GM19455 (cell line): ENCODE results near the gene PYM1.
"Not testable (repeated sequence)": the region's sequence is repeated elsewhere in the genome, so short reads cannot be mapped to it uniquely, and the experiment has no call there.

ENCODE experiments used
- ATAC-seq: cut with Tn5 transposase; IDR thresholded peaks from one replicate; pipeline ENCODE4 v1.9.1; 2021; ENCODE audit not compliant: unreplicated experiment

Gene PYM1

DNA sequence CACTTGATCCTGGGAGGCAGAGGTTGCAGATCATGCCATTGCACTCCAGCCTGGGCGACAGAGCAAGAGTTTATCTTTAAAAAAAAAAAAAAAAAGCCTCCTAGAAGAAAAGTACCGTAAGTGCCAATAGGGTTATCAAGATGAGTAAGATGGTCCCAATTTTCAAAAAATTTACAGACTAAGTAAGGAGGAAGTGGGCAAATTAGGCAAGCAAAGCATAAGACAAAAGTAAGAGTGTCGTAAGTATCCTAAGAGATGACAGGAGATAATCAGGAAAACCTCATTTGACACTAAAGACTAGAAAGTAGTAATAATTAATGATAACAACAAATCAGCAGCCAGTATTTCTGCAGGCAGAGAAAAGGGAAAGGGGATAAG is 12.2 kb downstream of the PYM1 start:
- no peak for ATAC-seq

DNA sequence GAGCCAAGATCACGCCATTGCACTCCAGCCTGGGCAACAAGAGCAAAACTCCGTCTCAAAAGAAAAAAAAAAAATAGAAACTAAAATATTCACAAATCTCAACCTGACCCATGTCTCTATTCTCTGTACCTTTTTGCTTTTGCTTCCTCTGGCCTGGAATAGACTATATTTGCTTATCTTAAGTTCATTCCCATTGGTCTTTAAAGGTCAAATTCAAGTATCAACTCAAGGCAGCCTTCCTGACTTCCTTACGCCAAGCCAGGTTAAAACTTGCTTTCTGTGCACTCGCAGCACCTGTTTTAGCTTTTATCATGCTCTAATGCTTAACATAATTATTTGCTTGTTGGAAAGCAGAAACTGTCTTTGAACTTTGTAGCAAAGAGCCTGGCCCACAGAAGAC is 14.8 kb downstream of the PYM1 start:
- ATAC-seq: no peak

DNA sequence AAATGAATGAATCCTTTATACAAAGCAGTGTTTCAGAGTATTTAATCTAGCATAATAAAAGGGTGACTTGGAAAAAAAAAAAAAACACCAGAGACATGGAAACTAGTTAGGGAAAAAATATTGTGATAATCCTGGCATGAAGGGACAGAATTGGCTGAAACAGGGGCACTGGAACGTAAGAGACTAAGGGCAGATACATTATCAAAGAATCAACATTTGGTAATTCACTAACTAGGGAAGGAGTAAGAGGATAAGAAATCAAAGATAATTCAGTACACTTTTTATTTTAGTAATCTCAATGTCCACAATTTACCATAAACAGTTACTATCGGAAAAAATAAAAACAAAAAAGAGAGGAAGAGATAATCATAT is 18.2 kb downstream of the PYM1 start:
- ATAC-seq: no peak

DNA sequence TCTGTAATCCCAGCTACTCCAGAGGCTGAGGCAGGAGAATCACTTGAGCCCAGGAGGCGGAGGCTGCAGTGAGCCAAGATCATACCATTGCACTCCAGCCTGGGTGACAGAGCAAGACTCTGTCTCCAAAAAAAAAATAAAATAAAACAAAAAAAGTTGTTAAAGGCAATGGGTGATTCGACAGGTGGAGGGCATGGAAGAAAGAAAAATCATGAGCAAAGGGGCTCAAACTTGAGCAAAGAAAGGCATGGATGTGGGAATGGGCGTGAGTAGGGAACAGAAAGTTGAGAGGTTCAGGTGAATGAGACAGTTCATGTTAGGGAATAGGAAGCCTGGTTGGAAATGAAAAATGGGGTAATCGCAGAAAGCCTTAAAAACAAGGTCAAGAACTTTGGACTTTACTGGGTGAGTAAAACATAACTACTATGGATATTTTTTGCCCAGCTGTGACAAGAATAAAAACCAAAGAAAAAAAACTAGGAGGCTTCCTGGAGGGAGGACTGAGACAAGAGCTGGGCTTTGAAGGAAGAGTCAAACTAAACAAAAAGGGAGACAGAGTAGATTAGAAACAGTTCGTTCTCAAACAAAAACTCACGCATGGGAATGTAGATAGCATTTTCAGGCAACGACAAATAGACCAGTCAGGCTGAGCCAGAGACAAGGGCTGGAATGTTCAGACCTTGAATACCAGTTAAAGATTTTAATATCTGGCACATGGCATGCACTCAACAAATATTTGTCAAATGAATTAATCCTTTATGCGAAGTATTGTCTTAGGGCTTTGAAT is 18.8 kb downstream of the PYM1 start:
- no peak for ATAC-seq

DNA sequence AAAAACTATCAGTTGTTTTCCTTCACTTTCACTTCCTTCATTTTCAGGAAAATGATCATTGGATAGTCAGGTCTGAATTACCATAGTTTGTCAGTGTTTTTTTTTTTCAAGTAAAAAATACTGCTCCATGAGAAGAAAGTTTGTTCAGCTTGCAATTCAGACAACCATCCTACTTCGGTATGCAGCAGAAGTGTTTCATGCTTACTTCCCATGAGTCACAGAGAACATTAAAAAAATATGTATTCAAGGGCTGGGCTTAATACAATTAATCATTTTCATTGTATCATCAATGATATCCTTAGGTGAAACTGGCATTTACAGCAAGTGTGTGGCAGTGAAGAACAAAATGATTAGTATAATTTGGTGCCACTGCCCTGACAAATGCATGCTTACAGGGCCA is 21.6 kb downstream of the PYM1 start:
- no peak for ATAC-seq

DNA sequence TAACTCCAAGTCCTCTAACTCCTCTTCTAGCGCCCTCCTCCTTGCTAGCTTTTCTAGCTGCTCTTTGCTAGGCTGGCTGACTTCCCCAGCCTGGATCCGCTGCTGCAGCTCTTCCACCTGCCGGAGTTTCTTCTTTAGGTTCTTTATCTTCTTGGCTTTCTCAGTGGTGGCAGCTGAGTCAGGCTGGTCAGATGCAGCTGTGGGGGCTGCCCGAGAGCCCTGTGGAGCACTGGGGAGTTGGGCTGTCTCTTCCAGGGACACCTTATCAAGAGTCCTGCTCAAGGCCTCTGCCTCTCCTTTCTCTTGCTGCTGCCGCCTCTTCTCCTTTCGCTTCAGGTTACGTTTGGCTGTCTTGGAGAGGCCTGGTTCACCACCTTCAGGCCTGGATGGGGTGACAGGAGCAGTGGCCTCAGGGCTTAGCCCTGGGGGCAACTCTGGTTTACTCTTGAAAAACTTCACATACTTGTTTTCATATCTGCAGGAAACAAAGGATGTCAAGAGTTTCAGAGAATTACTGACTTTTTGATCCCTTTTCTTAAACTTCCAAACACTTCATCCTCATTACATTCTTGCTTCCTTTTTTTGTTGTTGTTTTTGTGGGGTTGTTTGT is 25.7 kb downstream of the PYM1 start:
- ATAC-seq: no peak

DNA sequence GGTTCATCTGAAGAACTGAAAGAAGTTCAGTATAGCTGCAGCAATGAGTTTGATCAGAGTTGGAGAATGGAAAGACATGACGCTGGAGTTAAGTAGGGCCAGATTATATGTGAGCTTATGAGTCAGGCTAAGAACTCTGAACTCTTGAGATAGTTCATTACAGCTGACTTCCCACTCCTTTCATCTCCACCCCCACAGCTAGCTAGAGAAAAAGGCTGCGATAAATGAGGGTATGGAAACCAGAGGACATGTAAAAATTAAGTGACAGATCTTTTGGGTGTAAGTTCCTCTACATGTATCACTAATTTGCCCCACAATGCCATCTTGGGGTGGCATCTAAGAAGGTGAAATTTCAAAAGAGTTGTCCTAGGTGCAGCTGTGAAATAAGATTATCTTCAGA is 28.6 kb downstream of the PYM1 start:
- ATAC-seq: no peak

DNA sequence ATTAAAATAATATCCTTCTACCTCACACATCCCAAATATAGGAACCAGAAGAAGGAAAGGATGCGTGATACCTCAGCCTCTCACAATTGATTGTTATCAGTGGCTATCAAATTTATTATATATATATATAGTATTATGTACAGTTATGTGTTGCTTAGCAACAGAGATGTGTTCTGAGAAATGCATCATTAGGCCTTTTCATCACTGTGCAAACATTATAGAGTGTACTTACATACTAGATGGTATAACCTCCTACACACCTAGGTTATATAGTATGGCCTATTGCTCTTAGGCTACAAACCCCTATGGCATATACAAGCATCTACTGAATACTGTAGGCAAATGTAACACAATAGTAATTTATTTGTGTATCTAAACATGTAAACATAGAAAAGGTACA is 34.0 kb downstream of the PYM1 start:
- no peak for ATAC-seq

DNA sequence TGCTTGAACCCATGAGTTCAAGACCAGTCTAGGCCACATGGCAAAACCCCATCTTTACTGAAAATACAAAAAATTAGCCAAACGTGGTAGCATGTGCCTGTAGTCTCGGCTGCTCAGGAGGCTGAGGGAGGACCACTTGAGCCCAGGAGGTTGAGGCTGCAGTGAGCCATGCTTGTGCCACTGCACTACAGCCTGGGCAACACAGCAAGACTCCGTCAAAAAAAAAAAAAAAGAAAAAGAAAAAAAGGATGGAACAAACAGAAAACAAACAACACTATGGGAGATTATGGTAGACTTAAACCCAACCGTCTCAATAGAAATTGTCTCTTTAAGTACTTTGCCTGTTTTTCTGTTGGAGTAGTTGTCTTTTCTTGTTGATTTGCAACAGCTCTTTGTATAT is 36.4 kb downstream of the PYM1 start:
- ATAC-seq: no peak

DNA sequence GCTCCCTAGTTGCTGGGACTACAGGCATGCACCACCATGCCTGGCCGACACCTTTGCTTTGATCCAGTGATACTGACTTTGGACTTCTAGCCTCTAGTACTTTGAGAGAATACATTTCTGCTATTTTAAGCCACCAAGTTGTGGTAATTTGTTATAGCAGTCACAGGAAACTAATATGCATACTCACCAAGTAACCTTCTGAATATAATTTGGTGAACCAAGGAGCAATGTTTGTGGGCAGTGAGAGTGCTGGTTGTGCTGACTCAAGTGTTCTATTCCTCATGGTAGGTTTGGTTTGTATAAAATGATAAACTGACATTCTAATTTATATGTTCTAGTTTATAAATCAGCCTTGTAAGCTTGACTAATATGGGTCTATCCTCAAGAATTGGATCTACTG is 42.6 kb downstream of the PYM1 start:
- no peak for ATAC-seq

DNA sequence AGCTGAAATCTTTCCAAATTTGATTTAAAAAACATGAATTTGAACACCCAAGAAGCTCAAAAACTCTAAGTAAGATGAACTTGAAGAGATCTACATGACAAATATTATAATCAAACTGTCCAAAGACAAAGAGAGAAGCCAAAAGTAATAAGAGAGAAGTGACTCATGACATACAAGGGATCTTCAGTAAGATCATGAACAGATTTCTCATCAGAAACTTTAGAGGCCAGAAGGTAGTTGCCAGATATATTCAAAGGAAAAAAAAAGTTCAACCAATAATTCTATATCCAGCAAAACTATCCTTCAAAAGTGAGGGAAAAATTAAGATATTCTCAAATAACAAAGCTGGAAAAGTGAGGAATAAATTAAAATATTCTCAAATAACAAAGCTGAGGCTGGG is 49.9 kb downstream of the PYM1 start:
- ATAC-seq: no peak

DNA sequence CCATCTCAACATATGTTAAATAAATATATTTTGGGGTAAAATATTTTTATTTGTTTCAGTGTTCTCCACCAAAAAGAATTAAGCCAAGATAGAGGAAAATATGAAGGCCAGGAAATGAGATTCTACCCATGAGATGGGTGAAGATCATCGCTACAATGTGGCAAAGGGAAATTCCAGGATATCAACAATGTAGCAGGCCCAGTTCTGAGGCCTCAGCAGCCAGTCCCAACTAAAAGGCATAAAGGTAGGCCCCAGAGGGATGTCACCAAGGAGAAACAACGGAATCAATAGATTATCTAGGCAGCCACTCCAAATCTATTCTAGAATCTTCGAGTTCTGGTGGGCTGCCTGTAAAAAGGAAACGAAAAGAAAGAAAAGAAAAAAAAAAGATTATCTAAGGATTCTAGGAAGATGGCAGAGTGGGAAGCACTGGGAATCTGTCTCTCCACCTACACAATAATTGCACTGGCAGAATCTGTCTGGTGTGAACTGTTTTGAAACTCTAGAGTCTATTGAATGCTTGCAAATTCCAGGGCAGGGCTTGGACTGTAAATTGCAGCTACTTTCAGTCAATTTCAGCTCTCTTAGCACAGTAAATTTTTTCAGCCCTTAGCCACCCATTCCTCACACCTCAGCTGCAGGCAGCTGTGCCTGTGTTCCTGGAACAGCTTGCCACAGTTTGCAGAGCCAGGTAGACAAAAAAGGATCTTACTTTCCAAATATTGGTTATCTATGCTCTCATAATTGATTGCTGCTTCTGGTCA is 51.8 kb downstream of the PYM1 start:
- no peak for ATAC-seq

DNA sequence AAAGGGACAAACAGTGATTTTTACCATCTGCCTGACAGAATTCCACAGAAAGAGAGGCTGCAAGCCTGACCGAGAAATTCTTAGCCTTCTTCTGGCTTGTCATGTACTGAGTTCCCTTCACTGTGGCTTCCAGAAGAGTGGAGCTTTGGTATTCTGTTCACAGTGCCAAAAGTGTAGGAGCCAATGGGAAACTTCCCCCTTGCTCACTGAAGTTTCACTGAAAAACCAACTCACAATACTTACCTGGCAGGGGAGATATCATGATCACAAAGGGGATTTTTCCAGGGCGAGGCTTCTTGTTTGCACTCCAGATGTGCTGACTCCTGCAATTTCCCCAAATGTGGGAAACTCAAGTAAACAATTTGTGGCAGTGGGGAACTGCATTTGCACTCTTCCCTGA is 53.3 kb downstream of the PYM1 start:
- no peak for ATAC-seq

DNA sequence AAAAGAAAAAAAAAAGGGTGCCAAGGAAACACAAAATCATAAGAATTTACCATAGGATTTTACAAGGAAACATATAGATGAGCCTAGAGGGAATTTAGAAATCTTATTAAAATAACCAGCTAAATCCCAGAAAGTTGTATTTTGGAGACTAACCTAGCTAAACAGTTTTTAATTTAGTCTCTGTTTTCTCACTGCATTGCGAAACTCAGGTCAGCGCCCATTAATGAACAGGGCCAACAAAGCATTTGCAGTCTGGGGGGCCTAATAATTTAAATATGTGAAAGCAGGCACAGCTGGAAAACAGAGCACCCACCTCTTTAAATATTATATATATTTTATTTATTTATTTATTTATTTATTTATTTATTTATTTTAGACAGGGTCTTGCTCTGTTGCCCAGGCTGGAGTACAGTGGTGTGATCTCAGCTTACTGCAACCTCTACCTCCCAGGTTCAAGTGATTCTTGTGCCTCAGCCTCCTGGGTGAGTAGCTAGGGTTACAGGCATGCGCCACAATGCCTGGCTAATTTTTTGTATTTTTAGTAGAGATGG is 61.2 kb downstream of the PYM1 start:
- ATAC-seq: not testable (repeated sequence)

DNA sequence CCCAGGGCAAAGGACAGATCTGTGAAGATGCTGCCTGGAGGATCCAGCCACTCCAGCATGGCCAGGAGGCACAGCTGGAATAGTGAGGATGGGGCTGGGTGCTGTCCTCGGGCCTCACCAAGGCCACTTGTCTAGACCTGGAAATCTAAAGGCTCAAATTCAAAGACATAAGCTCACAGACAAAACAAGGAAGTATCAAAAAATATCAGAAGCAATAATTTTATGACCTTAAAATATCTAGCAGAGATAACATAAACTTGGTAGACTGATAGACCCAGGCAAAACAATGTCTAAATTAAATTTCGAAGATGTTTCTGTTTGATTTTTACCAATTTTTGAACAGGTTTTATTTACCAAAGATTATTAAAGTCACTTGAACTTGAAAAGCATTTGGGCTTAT is 62.4 kb downstream of the PYM1 start:
- no peak for ATAC-seq

DNA sequence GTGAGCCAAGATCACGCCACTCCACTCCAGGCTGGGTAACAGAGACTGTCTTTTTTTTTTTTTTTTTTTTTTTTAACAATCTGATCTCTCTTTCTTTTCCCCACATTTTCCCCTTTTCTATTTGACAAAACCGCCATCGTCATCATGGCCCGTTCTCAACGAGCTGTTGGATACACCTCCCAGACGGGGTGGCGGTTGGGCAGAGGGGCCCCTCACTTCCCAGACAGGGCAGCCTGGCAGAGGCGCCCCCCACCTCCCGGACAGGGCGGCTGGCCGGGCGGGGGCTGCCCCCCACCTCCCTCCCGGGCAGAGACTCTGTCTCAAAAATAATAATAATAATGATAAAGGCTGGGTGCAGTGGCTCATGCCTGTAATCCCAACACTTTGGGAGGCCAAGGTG is 64.8 kb downstream of the PYM1 start:
- ATAC-seq: not testable (repeated sequence)

DNA sequence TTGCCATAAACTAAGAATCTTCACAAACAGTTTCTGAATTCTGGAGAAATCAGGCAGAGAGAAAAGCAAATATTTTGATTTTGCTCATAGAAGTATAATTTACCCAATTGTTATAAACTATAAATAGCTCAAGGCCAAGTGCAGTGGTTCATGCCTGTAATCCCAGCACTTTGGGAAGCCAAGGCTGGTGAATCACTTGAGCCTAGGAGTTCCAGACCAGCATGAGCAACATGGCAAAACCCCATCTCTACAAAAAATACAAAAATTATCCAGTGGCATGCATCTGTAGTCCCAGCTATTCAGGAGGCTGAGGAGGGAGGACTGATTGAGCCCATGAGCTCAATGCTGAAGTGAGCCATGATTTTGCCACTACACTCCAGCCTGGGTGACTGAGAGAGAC is 65.4 kb downstream of the PYM1 start:
- ATAC-seq: no peak

DNA sequence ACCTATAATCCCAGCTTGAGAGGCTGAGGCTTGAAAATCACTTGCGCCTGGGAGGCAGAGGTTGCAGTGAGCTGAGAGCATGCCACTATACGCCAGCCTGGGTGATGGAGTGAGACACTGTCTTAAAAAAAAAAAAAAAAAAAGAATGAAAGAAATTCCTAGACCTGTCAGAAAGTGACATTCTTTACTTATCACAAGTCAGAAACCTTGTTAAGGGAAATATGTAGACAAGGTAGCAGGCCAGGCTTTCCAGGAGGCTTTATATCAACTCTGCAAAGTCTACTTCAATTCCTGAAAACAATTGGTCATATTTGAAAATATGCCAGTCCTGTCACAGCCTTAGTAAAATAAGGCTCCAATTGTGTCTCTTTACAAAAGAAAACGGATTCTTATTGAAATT is 65.8 kb downstream of the PYM1 start:
- no peak for ATAC-seq

DNA sequence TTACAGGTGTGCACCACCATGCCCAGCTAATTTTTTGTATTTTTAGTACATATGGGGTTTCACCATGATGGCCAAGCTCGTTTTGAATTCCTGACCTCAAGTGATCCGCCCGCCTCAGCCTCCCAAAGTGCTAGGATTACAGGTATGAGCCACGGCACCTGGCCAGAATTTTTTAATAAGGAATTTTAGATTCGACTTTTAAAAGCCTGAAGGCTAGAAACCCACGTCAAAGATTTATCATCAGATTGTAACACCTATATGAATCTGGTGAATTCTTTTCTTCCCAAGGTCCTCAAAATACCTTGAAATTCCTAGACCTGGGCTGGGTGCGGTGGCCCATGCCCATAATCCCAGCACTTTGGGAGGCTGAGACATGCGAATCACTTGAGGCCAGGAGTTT is 66.3 kb downstream of the PYM1 start:
- ATAC-seq: no peak

DNA sequence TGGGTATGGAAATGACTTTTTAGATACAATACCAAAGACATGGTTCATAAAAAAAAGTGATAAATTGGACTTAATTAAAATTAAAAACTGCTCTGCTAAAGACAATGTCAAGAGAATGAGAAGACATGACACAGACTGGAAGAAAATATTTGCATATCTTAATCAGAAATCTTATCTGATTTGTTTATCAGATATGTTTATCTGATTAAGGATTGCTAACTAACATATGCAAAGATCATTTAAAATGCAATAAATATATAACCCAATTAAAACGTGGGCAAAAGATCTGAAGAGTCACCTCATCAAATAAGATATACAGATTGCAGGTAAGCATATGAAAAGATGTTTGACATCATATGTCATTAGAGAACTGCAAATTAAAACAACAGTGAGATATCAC is 75.0 kb downstream of the PYM1 start:
- ATAC-seq: no peak
